Caco-2 (cell line): ENCODE data around the gene TPRX1. TPM values are rescaled to one million over a fixed set of nuclear protein-coding genes. Genes with fewer than 3 reads are reported as not detected.
"Not testable (repeated sequence)": the region's sequence is repeated elsewhere in the genome, so short reads cannot be mapped to it uniquely, and the experiment has no call there.

Experiments used
- BruUV-seq: library from RNA; stranded (reverse); fragments of 400-500 nt; replicated peaks from 2 replicates; lab custom pipeline; 2021; lab: Mats Ljungman, UMichigan
- CTCF ChIA-PET: fragments of 300-600 bp; sonication (Branson Sonifier 250); formaldehyde crosslinking; loops from one replicate; lab custom pipeline; 2022; ENCODE audit warnings: antibody characterized with exemption; lab: Charles Lee
- POLR2A ChIA-PET: fragments of 300-600 bp; sonication (Branson Sonifier 250); formaldehyde crosslinking; loops from one replicate; lab custom pipeline; 2022; ENCODE audit warnings: antibody characterized with exemption; lab: Charles Lee
- DNase-seq, 2 experiments: peaks; one replicate each; pipeline versions ENCODE4 v3.0.0 to v3.0.0-alpha.2; 2020 to 2022
- H3K27me3 ChIP-seq: replicated peaks from 2 replicates; pipeline ENCODE4 v1.6.0; 2011; ENCODE audit warnings: low read length; ENCODE audit not compliant: control insufficient read depth, insufficient read depth
- H3K36me3 ChIP-seq: 2 replicates; pipeline ENCODE4 v1.5.1; 2011; ENCODE audit warnings: low read length; ENCODE audit not compliant: control insufficient read depth, insufficient read depth
- H3K4me1 ChIP-seq: fragments of 250-450 bp; sonication (Bioruptor Pico); 2 replicates; pipeline ENCODE4 v1.5.1; 2020; ENCODE audit warnings: mild to moderate bottlenecking
- H3K4me3 ChIP-seq: 2 replicates; pipeline ENCODE4 v1.5.1; 2011; ENCODE audit warnings: low read depth, mild to moderate bottlenecking, control low read depth, low read length
- H3K9me3 ChIP-seq: fragments of 250-450 bp; sonication (Bioruptor Pico); 2 replicates; pipeline ENCODE4 v1.5.1; 2020; ENCODE audit warnings: mild to moderate bottlenecking, moderate library complexity
- H3K27ac Mint-ChIP-seq: one replicate; pipeline ENCODE4 v1.8.0; 2022; ENCODE audit warnings: mixed read lengths; ENCODE audit not compliant: unreplicated experiment
- H3K27me3 Mint-ChIP-seq: one replicate; pipeline ENCODE4 v1.8.0; 2022; ENCODE audit warnings: mixed read lengths; ENCODE audit not compliant: insufficient read depth, unreplicated experiment
- H3K36me3 Mint-ChIP-seq: one replicate; pipeline ENCODE4 v1.8.0; 2022; ENCODE audit warnings: mild to moderate bottlenecking, mixed read lengths; ENCODE audit not compliant: insufficient read depth, unreplicated experiment
- H3K4me1 Mint-ChIP-seq: one replicate; pipeline ENCODE4 v1.8.0; 2022; ENCODE audit warnings: low read depth, mixed read lengths; ENCODE audit not compliant: unreplicated experiment
- H3K4me3 Mint-ChIP-seq: one replicate; pipeline ENCODE4 v1.8.0; 2022; ENCODE audit warnings: mild to moderate bottlenecking, moderate library complexity, mixed read lengths; ENCODE audit not compliant: unreplicated experiment
- H3K9me3 Mint-ChIP-seq: one replicate; pipeline ENCODE4 v1.8.0; 2022; ENCODE audit warnings: mixed read lengths; ENCODE audit not compliant: unreplicated experiment
- intact Hi-C: fragments of 100-400 bp; cut with micrococcal nuclease; formaldehyde crosslinking; loops from one replicate; pipeline ENCODE4 v1.10.0; 2022; ENCODE audit not compliant: unreplicated experiment
- total RNA-seq: library from RNA; stranded (reverse); gene quantifications from 2 replicates; pipeline ENCODE4 v1.2.3, GENCODE V29; 2022
- TF ChIP-seq, protein P1 (sequence below), 2 experiments: fragments of 200-600 bp in 1 of 2; IDR thresholded peaks; 1 replicate in 1 of 2; 2 replicates in 1 of 2; pipeline versions ENCODE4 v1.5.1 to v1.8.0; 2011 to 2022; ENCODE audit warnings: antibody characterized with exemption in 1 of 2, control low read depth in 1 of 2, inconsistent platforms in 1 of 2, low read depth in 1 of 2, low read length in 1 of 2, mild to moderate bottlenecking in 1 of 2, moderate library complexity in 1 of 2; ENCODE audit not compliant: insufficient read depth in 1 of 2, severe bottlenecking in 1 of 2, unreplicated experiment in 1 of 2

Gene TPRX1
- total RNA-seq, 1 experiment from 2014 or later = not detected

DNA sequence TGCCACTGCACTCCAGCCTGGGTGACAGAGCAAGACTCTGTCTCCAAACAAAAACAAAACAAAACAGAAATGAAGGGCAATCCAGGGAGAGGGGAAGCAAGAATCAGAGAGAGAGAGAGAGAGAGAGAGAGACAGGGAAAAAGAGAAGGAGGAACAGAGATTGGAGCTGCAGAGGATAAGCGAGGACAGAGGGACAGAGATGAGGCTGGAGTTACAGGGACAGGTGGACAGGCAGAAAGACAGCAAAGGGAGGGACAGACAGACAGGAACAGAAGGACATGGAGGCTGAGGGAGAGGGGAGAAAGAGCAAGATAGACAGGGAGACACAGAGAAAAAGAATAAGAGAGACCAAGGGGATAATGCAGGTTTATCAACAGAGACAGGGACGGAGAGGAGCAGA is 16.1 kb upstream of the TPRX1 start:
- intact Hi-C loops = no loop called here
- CTCF ChIA-PET = no interaction called here
- Histone ChIP-seq H3K4me1 (no peaks in the 10 kb centered on the region), H3K27me3 (no peaks in the 10 kb centered on the region; the same call in 1 of the 2 replicates), H3K4me3 (no peak overlapping the region), H3K9me3 (no peaks in the 10 kb centered on the region), H3K36me3 (no peaks in the 10 kb centered on the region)
- no peaks in the 10 kb centered on the region for H3K4me1 Mint-ChIP-seq
- H3K9me3 Mint-ChIP-seq = no peaks in the 10 kb centered on the region
- no peak for DNase-seq
- TF ChIP-seq, protein P1, sequence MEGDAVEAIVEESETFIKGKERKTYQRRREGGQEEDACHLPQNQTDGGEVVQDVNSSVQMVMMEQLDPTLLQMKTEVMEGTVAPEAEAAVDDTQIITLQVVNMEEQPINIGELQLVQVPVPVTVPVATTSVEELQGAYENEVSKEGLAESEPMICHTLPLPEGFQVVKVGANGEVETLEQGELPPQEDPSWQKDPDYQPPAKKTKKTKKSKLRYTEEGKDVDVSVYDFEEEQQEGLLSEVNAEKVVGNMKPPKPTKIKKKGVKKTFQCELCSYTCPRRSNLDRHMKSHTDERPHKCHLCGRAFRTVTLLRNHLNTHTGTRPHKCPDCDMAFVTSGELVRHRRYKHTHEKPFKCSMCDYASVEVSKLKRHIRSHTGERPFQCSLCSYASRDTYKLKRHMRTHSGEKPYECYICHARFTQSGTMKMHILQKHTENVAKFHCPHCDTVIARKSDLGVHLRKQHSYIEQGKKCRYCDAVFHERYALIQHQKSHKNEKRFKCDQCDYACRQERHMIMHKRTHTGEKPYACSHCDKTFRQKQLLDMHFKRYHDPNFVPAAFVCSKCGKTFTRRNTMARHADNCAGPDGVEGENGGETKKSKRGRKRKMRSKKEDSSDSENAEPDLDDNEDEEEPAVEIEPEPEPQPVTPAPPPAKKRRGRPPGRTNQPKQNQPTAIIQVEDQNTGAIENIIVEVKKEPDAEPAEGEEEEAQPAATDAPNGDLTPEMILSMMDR (IDR thresholded peaks at IDR 0.05; ENCODE audit: insufficient read depth in 1 of 2, low read depth in 1 of 2, low read length in 1 of 2, severe bottlenecking in 1 of 2, unreplicated experiment in 1 of 2) = no peak
- POLR2A ChIA-PET = no interaction called here
- H3K27ac Mint-ChIP-seq = no peak overlapping the region
- no peaks in the 10 kb centered on the region for H3K36me3 Mint-ChIP-seq
- BruUV-seq = no TSS peak
- peaks cover 9% of the 10 kb centered on the region for H3K27me3 Mint-ChIP-seq
- H3K4me3 Mint-ChIP-seq = no peak overlapping the region

DNA sequence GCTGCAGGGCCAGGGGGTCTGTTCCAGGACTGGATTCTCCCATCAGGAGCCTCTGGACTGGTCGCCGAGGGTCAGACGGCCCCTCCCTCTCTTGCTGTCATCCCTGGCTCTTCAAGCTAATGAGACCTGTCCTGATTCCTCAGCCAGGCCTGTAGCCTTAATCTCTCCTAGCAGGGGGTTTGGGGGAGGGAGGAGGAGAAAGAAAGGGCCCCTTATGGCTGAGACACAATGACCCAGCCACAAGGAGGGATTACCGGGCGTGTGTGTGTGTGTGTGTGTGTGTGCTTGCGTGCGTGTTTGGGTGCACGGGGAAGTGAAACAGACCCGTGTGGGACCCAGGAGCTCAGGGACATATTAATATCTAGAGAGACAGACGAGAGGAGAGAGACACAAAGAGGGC is 15.5 kb upstream of the TPRX1 start:
- no peaks in the 10 kb centered on the region for H3K36me3 Mint-ChIP-seq
- H3K27me3 Mint-ChIP-seq = peaks cover 9% of the 10 kb centered on the region
- ChIA-PET POLR2A (no interaction called here), CTCF (no interaction called here)
- Histone ChIP-seq H3K36me3 (no peaks in the 10 kb centered on the region), H3K27me3 (no peaks in the 10 kb centered on the region; the same call in 1 of the 2 replicates), H3K4me1 (no peaks in the 10 kb centered on the region), H3K4me3 (no peak overlapping the region), H3K9me3 (no peaks in the 10 kb centered on the region)
- intact Hi-C loops = no loop called here
- TF ChIP-seq, protein P1 (IDR thresholded peaks at IDR 0.05; ENCODE audit: insufficient read depth in 1 of 2, low read depth in 1 of 2, low read length in 1 of 2, severe bottlenecking in 1 of 2, unreplicated experiment in 1 of 2) = no peak
- no peaks in the 10 kb centered on the region for H3K4me1 Mint-ChIP-seq
- BruUV-seq = no TSS peak
- H3K9me3 Mint-ChIP-seq = no peaks in the 10 kb centered on the region
- no peak for DNase-seq
- no peak overlapping the region for H3K4me3 Mint-ChIP-seq
- H3K27ac Mint-ChIP-seq = no peak overlapping the region

DNA sequence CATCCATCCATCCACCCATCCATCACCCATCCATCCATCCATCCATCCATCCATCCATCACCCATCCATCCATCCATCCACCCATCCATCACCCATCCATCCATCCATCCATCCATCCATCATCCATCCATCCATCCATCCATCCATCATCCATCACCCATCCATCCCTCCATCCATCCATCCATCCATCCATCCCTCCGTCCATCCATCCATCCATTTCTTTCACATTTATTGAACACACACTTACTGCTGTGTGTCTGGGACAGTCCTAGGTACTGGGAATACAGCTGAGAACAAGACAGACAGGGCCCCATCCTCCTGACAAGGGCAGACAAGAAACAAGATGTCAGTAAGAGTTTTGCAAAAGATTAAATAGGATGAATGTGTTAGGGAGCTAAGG is 13.9 kb upstream of the TPRX1 start:
- POLR2A ChIA-PET, H3K27me3 ChIP-seq, H3K9me3 Mint-ChIP-seq: not testable (repeated sequence)

DNA sequence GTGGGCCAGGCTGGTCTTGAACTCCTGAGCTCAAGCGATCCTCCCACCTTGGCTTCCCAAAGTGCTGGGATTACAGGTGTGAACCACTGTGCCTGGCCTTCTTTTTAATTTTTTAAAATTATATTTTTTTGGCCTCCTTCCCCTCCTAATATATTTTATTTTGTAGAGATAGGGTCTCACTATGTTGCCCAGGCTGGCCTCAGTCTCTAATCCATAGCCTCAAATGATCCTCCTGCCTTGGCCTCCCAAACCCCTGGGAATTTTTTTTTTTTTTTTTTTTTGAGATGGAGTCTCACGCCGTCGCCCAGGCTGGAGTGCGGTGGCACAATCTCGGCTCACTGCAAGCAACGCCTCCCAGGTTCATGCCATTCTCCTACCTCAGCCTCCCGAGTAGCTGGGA is 11.9 kb upstream of the TPRX1 start:
- H3K27me3 Mint-ChIP-seq, H3K4me3 Mint-ChIP-seq, H3K36me3 ChIP-seq, intact Hi-C loops, H3K36me3 Mint-ChIP-seq, CTCF ChIA-PET, H3K4me1 Mint-ChIP-seq, H3K9me3 Mint-ChIP-seq, H3K4me3 ChIP-seq, DNase-seq, H3K27ac Mint-ChIP-seq, H3K4me1 ChIP-seq, BruUV-seq, POLR2A ChIA-PET, H3K27me3 ChIP-seq, H3K9me3 ChIP-seq: not testable (repeated sequence)

More for the DNA sequence above, 13.9 kb upstream of the TPRX1 start:
- intact Hi-C loops, H3K9me3 ChIP-seq, H3K36me3 ChIP-seq, H3K36me3 Mint-ChIP-seq, H3K4me3 ChIP-seq, H3K27me3 Mint-ChIP-seq, H3K4me3 Mint-ChIP-seq, H3K27ac Mint-ChIP-seq, DNase-seq, CTCF ChIA-PET, H3K4me1 ChIP-seq, BruUV-seq, H3K4me1 Mint-ChIP-seq: not testable (repeated sequence)
